GM18511 (cell line): Measurements from ENCODE around the gene PRDM16.

ENCODE experiments used
- ATAC-seq: cut with Tn5 transposase; IDR thresholded peaks from one replicate; pipeline ENCODE4 v1.9.1; 2021; ENCODE audit warnings: mild to moderate bottlenecking, moderate library complexity; ENCODE audit not compliant: unreplicated experiment

PRDM16 gene

DNA sequence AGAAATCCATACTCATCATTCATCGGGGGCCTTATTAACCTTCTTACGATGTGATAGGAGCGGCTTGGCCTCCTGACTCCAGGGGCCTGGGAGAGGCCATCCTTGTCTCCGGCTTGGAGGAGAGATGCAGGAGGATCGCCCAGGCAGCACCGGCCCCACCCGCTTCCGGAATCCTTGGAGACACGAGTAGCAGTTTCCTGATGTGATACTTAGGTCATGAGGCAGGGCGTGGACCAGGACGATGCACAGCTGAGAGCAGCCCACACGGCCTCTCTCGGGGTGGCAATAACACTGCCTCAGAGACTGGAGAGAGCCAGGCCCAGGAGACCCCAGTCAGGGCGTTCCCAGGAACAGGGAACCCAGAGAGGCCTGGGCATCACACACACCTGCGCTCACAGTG is 221.9 kb downstream of the PRDM16 start:
- no peak for ATAC-seq

DNA sequence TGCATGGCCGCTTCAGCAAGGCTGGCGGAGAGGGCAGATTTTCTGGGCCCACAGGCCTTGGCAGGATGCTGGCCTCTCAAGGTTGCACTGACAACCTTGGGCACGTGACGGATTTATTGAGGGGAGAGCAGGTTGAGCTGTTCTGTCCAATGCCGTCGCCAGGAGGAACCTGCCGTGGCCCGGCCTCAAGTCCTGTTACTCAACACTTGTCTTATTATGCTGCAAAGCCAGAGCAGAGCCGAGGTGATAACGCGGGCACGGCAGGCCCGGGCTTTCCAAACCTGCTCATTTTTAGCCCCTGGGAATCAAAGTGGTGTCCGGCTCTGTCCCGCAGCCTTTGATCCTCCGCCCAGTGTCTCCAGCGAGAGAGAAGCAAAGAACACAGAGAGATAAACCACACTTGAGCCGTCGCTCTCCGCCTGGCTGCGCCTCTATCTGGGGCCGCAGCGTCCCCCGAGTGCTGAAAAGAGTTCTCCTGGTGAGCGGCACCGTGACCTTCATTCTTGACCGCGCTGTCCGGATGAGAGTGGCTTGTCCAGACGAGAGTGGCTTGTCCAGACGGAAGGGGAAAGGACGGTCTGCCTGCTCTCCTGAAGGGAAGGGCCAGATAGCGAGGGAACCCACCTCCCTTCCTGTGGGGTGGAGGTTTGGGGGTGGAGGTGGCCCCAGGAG is 223.2 kb downstream of the PRDM16 start:
- no peak for ATAC-seq

DNA sequence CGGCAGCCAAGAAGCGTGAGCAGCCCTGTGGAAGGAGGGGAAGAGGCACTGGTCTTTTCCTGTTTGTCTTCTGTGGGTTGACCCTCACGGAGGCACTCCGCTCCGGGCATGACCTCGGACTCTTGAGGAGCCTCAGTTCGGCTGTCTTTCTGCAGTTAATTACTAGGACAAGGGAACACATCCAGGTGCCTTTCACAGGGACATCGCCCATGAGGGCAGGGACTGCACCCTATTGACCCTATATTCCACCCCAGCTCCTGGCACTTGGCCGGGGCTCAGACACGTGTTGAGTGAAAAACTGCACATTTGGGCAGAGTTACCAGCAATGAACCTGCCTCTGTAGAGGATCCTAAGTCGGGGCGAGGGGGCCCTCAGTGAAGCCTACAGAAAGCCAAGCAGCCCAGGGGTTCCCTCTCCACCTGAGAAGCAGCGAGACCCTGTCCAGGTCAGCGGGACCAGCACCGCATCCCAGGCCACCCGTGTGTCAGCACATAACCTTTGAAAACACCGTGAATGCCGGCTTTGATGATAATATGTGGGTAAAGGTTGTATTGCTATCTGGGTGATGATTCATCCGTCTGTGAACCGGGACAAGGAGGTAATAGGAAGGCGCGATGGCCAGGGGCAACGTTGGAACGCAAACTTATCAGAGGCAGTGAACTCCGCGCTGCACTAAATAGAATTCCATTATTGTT is 224.0 kb downstream of the PRDM16 start:
- ATAC-seq = no peak

DNA sequence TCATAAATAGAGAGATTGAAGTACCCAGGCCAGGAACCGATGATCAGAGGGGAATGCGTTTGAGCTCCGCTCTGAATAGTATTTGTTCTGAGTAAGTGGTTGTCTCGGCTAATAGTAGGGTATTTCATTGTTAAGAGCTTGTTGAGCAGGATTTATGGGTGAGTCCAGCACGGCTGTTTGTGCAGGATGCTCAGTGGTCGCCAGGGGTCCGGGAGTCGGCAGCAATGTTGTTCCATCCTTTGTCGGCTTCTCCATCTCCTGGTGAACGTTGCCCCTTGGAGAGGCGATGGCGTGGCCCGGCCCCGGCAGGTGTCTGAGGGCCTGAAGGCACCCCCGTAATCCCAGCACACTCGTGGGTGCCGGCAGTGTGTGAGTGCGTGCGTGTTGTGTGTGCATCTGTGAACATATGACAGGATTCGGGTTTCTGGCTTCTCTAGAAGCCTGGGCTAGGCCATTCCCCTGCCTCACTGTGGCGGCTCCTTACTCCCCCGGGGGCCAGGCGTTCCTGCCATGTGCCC is 224.6 kb downstream of the PRDM16 start:
- no peak for ATAC-seq

DNA sequence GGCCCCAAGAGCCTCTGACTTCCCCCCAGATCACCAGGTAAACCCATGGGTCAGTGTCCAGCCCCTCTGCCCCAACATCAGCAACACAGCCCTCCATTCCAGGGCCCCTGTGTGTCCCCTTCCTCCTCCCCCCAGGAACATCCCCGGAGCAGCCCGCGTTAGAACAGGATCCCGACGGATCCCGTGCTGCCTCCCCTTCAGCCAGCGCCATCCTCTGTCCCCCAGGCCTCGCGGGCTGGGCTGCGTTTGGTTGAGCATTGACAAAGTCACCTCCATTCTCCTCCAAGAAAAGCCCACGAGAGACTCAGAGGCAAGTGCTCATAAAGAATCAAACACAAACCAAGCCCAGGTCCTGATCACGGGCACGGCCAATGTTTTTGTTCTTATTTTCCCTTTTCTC is 225.4 kb downstream of the PRDM16 start:
- ATAC-seq = no peak

DNA sequence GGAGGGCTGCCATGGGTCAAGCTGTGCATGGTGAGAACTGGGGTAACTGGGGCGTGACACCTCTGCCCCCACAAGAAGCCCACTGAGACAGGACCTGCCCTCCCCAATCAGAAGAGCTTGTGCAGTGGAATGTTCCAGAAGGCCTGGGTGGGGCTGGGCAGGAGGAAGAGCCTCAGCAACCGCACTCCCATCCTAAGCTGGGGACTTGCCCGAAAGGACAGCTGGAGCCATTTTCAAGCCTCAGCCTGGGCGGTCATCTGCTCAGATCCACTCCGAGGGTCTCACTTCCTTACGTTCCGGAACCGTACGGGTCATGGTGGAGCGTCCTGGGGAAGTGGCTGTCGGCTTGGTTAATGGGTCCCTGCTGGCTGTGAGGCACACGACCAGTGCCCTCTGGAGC is 226.8 kb downstream of the PRDM16 start:
- no peak for ATAC-seq

DNA sequence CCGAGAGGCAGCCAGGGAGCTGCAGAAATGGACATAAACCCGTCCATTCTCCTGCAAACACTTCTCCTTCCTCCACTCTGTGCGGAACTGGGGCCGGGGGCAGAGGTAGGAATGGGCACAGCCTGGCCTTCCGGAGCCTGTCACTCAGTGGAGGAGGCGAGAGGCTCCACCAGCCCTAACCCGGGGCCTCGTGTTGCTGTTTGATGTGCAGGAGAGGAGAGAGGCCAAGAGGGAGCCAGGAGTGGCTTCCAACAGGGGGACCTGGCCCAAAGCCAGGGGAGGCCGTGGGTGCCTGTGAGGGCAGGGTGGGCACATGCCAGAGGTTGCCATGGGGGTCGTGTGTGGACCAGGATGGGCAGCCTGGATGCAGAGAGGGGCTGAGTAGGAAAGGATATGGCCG is 227.3 kb downstream of the PRDM16 start:
- ATAC-seq = no peak

DNA sequence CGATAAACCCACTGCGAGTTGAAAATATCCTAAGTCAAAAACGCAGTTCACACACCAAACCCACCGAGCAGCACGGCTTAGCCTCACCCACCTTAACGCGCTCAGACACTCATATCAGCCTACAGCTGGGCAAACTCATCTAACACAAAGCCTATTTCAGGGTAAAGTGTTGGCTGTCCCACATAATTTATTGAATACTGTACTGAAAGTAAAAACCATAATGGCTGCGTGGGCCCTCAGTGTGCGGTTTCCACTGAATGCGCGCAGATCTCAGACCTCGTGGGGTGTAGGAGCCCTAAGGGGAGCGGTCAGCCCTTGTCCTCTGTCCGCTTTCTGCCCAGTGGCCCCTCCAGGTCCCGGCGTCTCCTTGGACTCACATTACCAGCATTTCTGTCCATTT is 227.8 kb downstream of the PRDM16 start:
- no peak for ATAC-seq

DNA sequence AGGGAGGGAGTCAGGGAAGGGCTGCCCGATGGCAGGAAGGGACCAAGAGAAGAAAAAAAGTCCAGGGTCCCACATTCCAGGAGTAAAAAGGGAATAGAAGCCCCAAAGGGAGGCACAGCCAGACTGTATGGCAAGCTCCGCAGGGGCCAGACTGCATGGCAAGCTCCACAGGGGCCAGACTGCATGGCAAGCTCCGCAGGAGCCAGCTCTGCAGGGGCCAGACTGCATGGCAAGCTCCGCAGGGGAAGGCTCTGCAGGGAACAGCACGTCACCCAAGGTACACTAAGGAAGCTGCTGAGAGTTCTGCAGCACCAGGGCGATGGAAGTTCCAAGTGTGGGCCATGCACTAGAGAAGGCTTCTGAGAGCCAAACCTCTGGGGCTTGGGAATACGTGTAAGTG is 228.8 kb downstream of the PRDM16 start:
- no peak for ATAC-seq

DNA sequence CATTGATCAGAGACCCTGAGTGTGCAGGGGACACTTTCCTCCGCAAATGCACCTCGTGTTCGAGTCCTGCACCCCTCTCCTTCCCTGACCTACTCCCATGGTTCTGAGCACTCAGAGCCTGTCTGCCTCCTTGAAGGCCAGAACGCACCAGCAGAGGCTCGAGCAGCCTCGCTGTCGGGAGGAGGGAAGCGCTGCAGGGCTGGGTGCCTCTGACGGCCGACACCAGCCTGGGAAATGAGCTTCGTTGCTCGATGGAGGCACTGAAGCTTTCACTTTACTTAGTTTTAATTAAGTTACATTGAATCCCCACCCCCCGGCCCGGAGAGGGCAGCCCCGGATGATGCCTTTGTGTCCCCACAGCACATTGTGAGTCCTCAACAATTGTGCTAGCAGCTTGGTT is 229.2 kb downstream of the PRDM16 start:
- no peak for ATAC-seq

DNA sequence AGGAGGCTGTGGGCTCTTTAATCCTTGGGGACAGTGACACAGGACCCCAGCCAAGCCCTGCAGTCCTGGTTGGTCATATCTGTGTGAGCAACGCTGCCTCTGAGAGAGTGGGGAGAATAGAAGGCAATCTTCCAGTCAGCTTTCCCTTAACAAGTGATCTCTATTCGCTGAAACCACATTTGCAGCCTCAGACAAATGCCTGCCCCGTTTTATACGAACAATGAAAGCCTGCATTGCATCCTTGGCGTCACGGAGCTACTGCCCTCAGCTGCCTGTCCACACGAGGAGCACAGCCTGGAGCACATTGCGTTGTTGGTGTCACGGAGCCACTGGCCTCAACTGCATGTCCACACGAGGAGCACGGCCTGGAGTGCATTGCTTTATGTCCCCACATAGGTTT is 235.2 kb downstream of the PRDM16 start:
- no peak for ATAC-seq

DNA sequence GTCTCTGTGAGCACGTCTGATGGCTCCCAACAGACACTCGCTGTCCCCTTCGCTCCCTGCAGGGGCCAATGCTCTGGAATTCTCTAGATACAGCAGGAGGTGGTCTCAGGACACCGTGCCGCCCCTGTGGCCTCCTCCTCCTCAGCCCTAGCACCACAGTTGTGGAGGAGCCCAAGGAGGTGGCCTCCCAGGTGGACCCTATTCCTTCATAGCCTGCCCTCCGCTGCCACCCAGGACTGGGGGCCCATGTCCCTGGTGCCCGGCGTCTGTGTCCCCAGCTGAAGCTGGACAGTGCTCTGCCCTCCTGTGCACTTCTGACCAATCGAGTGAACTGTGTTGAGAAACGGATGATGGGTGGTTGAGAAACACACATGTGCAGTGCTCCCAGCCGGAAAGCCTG is 235.7 kb downstream of the PRDM16 start:
- no peak for ATAC-seq

DNA sequence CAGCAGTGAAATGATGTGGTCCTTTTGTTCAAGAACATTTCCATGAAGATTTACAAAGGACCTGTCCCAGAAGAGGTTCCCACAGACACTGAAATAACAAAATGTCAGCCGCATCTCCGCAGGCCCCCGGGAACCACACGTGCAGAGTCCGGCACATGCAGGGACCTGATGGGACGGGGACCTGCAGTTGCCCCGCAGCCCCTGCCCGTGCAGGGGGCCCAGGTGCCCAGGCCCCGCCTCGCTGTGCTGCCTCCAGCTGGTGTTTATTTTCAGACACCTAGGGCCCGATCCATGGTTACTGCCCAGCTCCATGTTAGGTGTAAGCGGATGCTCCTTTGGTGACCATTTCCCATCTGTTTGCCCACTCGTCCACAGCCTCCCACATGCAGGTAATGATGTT is 236.2 kb downstream of the PRDM16 start:
- no peak for ATAC-seq

DNA sequence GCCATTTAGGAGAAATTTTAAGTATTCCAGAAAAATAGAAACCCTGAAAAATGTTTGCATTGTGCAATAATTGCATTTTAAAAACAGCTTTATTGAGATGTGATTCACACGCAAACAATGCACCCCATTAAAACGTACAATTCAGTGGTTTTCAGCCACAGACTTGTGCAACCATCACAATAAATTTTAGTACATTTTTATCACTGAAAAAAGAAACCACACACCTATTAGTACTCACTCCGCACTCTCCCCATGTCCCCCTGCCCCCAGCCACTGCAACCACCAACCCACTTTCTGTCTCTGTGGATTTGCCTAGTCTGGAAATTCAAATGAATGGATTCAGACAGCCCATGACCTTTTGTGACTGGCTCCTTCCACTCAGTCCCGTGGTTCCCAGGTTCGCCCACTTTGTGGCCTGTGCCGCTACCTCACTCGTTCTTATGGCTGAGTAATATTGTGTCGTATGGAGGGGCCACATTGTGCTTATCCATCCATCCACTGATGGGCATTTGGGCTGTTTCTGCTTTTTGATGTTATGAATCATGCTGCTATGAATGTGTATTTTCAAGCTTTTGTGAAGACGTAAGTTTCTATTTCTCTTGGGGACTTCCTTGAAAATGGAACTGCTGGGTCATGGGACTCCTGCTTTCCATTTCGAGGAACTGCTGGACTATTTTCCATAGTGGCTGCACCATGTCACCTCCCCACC is 237.7 kb downstream of the PRDM16 start:
- ATAC-seq = no peak

DNA sequence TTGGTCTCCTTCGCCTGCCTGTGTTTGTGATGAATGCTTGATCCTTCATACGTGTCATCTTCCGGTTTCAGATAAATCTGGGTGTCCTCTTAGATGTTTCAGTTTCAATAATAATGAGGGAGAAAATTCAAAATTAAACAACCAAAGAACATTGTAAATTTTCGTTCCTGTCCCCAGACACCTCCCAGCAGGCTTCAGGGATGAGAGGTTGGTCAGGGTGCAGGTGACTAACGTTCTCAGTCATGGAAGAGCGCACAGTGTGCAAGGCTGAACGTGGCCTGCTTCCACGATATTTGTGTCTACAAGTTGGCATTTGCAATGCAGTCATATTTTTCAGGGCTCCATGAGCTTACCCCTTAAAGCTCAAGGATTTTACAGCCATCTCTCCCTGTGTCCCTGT is 238.4 kb downstream of the PRDM16 start:
- no peak for ATAC-seq

DNA sequence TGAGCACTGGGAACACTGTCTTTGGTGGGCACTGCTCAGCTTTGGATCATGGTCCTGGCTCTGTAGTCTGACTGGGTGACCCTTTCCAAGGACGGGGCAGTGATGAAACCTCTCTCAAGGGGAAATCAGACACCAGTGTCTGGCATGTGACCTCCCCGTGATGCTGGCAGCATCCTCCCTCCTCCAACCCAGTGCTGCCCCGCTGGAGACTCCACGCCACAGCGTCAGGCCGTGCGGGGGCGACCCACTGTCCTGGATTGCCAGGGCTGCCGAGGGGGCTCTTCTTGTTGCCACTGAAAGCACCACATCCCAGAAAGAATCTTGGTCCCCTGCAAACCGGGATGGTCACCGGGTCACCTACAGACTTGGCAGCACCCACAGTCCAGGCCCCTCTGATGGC is 239.1 kb downstream of the PRDM16 start:
- no peak for ATAC-seq

DNA sequence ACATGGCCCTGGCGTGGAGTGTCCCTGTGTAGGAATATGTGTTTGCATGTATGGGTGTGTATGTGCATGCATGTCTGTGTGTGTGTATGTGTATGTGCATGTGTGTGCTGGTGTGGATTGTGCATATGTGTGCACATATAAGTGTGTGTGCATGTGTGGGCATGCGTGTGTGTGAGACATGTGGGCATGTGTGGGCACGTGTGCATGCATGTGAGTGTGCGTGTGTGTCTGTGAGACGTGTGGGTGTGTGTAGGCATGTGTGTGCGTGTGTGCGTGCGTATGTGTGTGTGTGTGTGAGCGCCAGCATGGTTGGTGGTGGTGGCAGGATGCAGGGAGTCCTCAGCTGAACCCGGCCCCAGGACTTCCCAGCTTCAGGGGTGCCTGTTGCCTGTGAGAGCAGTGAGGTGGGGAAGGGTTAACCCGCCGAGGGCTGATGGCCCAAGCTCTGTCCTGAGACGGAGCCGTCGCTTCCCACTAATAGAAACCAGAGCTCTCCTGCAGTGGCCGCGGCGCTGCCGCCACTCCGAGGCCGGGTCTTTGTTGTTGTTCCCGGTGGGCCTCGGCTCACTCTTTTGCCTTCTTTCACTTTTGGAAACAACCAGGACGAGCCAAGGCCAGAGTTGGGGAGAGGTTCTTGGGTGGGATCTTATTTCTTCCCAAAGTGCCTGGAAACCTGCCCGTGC is 241.9 kb downstream of the PRDM16 start:
- no peak for ATAC-seq

DNA sequence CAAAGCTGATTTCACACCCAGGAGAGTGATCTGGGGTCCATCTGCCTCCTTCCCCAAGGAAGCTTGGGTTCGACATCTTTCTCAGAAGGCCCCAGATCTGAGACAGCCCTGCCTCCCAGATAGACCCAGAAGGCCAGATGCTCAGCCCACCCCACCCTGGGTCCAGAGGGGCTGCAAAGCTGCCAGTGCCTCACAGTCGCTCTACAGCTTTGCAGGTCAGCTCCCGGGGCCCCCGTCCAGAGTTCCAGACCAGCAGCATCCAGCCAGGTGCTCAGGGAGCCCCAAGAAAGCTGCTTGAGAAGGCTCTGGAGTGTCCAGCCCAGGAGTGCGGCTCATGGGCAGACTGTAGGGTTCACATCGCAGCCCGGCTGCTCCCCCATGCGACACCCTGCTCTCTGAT is 242.7 kb downstream of the PRDM16 start:
- ATAC-seq = no peak

DNA sequence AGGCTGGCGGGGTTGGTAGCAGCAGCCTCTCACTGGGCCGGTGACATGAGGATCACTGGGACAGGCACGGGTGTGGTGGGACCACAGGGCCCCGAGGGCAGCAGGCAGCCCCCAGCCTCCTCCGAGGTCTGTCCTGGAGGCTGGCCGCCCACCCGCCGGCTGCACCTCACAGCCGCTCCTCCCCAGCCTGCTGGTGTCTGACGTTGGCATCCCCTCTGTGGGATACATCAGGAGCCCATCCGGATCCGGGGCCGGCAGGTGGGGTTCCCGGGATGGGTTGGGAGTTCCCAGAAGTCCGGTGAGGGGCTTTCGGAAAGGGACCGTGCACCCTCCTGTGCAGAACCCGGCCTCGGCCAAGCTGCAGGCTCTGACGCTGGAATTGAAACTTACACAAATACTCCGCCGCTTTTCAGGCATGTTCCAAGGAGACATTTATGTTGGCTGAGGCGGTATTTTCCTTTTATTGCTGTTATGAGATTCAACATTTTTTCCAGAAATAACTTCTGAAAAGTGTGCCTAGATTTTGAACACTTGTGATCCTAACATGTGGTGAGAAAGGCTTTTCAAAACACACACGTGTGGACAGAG is 243.4 kb downstream of the PRDM16 start:
- ATAC-seq = no peak

DNA sequence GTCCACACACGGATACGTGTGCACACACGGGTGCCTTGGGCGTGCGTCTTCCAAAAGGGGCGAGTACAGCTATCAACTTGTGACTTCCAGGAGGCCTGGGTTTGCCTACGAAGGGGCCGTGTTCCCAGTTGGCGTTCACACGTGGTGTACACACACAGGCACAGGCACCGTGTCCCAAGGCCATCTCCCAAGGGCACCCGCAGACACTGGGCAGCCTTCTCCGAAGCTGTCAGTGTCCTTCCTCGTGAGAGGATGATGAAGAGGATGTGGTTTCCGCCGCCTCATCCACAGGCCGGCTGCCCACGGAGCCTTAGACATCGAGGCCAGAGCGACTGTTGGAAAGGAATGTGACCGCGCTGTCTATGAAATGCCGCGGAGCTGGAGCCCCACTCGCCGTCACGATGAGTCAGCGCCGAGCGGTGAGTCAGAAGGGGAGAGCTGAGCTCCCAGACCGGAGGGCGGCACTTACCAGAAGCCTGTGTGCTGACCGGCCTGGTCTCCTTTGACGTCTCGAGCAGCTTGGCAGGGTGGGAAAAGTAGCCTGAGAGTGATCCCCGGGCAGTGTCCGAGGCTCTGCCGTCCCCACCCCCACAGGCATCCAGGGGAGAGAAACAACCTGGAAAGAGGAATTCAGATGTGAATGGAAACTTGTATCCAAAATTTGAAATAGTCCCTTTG is 244.0 kb downstream of the PRDM16 start:
- ATAC-seq = no peak

DNA sequence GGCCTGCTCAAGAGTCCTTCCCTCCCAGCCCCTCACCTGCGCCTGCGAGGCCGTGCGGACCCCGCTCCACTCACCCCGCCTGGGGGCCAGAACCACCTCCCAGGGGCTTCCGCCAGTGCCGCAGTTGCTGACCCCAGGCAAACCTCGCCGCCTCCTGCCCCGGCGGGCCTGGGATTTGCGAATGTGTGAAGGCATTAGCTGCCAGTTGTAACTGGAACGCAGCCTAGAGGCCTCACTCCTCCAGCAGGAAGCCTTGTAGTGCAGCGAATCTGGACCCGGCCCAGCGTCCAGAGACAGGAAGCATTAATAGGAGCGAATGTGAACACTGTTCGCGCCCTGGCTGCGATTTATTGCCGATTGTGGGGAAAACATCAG is 244.6 kb downstream of the PRDM16 start:
- ATAC-seq = no peak
